Left ventricle myocardium inferior (tissue), 1 donor: Measurements from ENCODE around the gene PUS7L. TPM values are rescaled to one million over a fixed set of nuclear protein-coding genes. Genes with fewer than 3 reads are reported as not detected.

Experiments used
- DNase-seq: peaks from one replicate; pipeline ENCODE4 v3.0.0-alpha.2; 2020
- H3K27ac ChIP-seq: fragments of 200-600 bp; replicated peaks from 2 replicates; pipeline ENCODE4 v1.8.0; 2021
- H3K27me3 ChIP-seq: fragments of 200-600 bp; 2 replicates; pipeline ENCODE4 v1.8.0; 2021; ENCODE audit warnings: low read depth
- H3K36me3 ChIP-seq: fragments of 200-600 bp; 2 replicates; pipeline ENCODE4 v1.8.0; 2021
- H3K4me1 ChIP-seq: fragments of 200-600 bp; 2 replicates; pipeline ENCODE4 v1.8.0; 2021
- H3K4me3 ChIP-seq: fragments of 200-600 bp; 2 replicates; pipeline ENCODE4 v1.8.0; 2021; ENCODE audit warnings: mild to moderate bottlenecking, moderate library complexity
- H3K9me3 ChIP-seq: fragments of 200-600 bp; replicated peaks from 2 replicates; pipeline ENCODE4 v1.8.0; 2021
- CTCF ChIP-seq: fragments of 200-600 bp; IDR thresholded peaks from 2 replicates; pipeline ENCODE4 v1.8.0; 2021; ENCODE audit warnings: antibody characterized with exemption, mild to moderate bottlenecking, borderline replicate concordance
- intact Hi-C: fragments of 100-400 bp; cut with micrococcal nuclease; formaldehyde crosslinking; loops from one replicate; pipeline ENCODE4 v1.11.0; 2022
- total RNA-seq: library from RNA; stranded (reverse); fragmentation: NEBNext Ultra II Directional; extraction: Animal tissue kit (Norgen Biotek cat#: 25700); gene quantifications from one replicate; pipeline ENCODE4 v1.2.1, GENCODE V29; 2021
- donor health status: DM: no; HTN: yes; CAD: no; lungs with severe emphysema.

PUS7L gene
- total RNA-seq, 1 donor from 2014 or later = 4.3 TPM

DNA sequence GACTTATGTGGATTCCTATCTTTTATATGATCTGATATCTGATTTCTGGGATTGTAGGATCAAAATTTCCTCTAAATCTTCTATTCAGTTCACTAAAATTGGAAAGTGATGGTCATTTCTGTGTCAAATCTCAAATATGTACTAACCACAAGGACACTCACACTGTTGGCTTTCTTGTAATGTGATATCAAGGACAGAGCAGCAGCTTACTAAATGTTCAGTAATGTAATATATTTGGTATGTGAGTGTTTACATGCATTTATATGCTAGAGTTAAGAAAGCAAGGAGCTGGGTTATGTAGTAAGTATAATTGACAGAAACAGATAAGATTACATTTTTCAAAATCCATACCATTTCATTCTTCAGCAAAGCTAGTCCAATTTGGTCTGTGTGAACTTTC is 16.5 kb downstream of the PUS7L start:
- Histone ChIP-seq H3K4me1 (no peaks in the 10 kb centered on the region), H3K27ac (no peak overlapping the region), H3K36me3 (peaks cover 44% of the 10 kb centered on the region), H3K27me3 (no peaks in the 10 kb centered on the region), H3K9me3 (no peaks in the 10 kb centered on the region), H3K4me3 (no peak overlapping the region)
- TF ChIP-seq CTCF = no peak
- DNase-seq = no peak
- intact Hi-C loops = no loop called here

- DNase-seq = no peak
- no peak for TF ChIP-seq CTCF
- Histone ChIP-seq H3K27me3 (no peaks in the 10 kb centered on the region), H3K9me3 (no peaks in the 10 kb centered on the region), H3K4me3 (no peak overlapping the region), H3K36me3 (peaks cover 50% of the 10 kb centered on the region), H3K27ac (no peak overlapping the region), H3K4me1 (no peaks in the 10 kb centered on the region)
- intact Hi-C loops = no loop called here
These were observed 18.0 kb downstream of the PUS7L start for GRCh38 chr12:43740511-43741100.

GRCh38 chr12:43737646-43738045 is 20.9 kb downstream of the PUS7L start:
- Histone ChIP-seq H3K4me1 (no peaks in the 10 kb centered on the region), H3K27ac (no peak overlapping the region), H3K9me3 (no peaks in the 10 kb centered on the region), H3K4me3 (no peak overlapping the region), H3K27me3 (no peaks in the 10 kb centered on the region), H3K36me3 (peaks cover 38% of the 10 kb centered on the region)
- DNase-seq = no peak
- TF ChIP-seq CTCF = no peak
- intact Hi-C loops = no loop called here

GRCh38 chr12:43736927-43737440 is 21.6 kb downstream of the PUS7L start:
- TF ChIP-seq CTCF = no peak
- Histone ChIP-seq H3K9me3 (no peaks in the 10 kb centered on the region), H3K36me3 (peaks cover 39% of the 10 kb centered on the region), H3K27ac (no peak overlapping the region), H3K4me3 (no peak overlapping the region), H3K27me3 (no peaks in the 10 kb centered on the region), H3K4me1 (no peaks in the 10 kb centered on the region)
- DNase-seq = no peak
- intact Hi-C loops = no loop called here

DNA sequence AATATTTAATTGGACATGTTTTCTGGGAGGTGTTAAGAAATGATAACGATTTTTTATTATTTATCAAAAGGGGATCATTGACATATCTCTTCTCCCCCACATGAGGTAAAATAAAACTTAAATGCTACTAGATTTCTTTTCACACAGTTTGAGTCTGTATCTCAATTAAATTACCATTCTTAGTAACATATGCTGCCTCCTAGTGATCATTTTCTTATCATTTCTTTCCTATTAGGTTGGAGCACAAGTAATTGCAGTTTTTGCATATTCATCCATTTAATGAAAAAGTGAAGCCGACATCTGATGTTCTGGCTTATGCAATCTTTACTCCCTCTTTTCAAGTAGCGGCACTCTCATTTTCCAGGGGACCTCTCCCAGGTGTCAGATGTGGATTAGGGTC is 24.9 kb downstream of the PUS7L start:
- H3K4me3 ChIP-seq = no peak overlapping the region
- no peaks in the 10 kb centered on the region for H3K4me1 ChIP-seq
- no peak for DNase-seq
- no peak overlapping the region for H3K27ac ChIP-seq
- no peaks in the 10 kb centered on the region for H3K27me3 ChIP-seq
- peaks cover 39% of the 10 kb centered on the region for H3K36me3 ChIP-seq
- intact Hi-C loops = no loop called here
- TF ChIP-seq CTCF = no peak
- no peaks in the 10 kb centered on the region for H3K9me3 ChIP-seq

DNA sequence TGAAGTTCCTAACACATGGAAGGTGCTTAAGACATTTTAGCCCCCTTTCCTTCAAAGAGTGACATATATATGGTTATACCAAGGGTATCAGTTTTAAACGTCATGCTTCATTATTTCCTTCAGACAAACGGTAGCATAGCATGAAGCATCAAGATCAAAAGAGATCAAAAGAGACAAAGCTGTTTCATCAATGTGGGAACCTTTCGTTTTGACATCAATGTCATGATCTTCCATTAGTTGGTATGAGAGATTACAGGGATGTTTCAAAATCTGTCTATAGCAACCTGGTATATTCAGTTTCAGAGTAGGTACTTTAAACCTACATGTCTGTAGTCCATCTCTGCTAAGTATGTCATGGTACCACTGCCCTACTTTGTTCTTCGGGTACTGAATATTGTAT is 28.3 kb downstream of the PUS7L start:
- intact Hi-C loops = no loop called here
- Histone ChIP-seq H3K4me3 (no peak overlapping the region), H3K9me3 (no peaks in the 10 kb centered on the region), H3K4me1 (no peaks in the 10 kb centered on the region), H3K27me3 (no peaks in the 10 kb centered on the region), H3K36me3 (peaks cover 30% of the 10 kb centered on the region), H3K27ac (no peak overlapping the region)
- DNase-seq = no peak
- TF ChIP-seq CTCF = no peak
